K562 (cell line): Measurements from ENCODE around the gene ITGA6. TPM values are rescaled to one million over a fixed set of nuclear protein-coding genes. Genes with fewer than 3 reads are reported as not detected.

Experiments
- ATAC-seq: fragments of 200-7000 bp; cut with Tn5 transposase; 3 replicates; pipeline ENCODE4 v1.9.1; 2020; ENCODE audit warnings: moderate library complexity
- BruUV-seq: library from RNA; stranded (reverse); fragments of 400-500 nt; replicated peaks from 2 replicates; lab custom pipeline; 2021; lab: Mats Ljungman, UMichigan
- CTCF ChIA-PET: fragments of 300-600 bp; formaldehyde crosslinking; extraction: SDS; loops from one replicate; lab custom pipeline; 2021; ENCODE audit warnings: low intra/inter-chr PET ratio; lab: Yijun Ruan, JAX
- POLR2A ChIA-PET: fragments of 300-600, 350-650 bp; sonication (Branson Sonifier 250); formaldehyde crosslinking; extraction: SDS; loops from one replicate; lab custom pipeline; 2021; ENCODE audit warnings: antibody characterized with exemption, inconsistent platforms; lab: Yijun Ruan, JAX
- DNase-seq, 4 experiments: peaks; one replicate each; pipeline versions ENCODE4 v3.0.0 to v3.0.0-alpha.2; 2011 to 2018; ENCODE audit warnings: low spot score in 3 of 4, mixed read lengths in 3 of 4; ENCODE audit errors: extremely low read depth in 1 of 4
- FAIRE-seq: peaks from 2 replicates; lab custom pipeline; 2011; peaks lifted over from hg19 to GRCh38; lab: Jason Lieb, UNC
- H2AFZ ChIP-seq: 2 replicates; pipeline ENCODE4 v1.6.0; 2011; ENCODE audit warnings: low read depth, low read length, control low read depth, inconsistent platforms
- H3K27ac ChIP-seq: fragments of 200-600 bp; 3 replicates; pipeline ENCODE4 v1.8.0; 2011; ENCODE audit warnings: low read depth, mild to moderate bottlenecking, control low read depth, inconsistent platforms, low read length, moderate library complexity, mixed read lengths; ENCODE audit errors: extremely low read depth
- H3K27me3 ChIP-seq, 2 experiments: fragments of 300-600 bp in 1 of 2; 2 replicates in 1 of 2; 3 replicates in 1 of 2; pipeline versions ENCODE4 v1.6.0 to v1.8.0; 2011; ENCODE audit warnings: inconsistent platforms in 2 of 2, low read length in 2 of 2, mild to moderate bottlenecking in 1 of 2, mixed read lengths in 1 of 2, moderate library complexity in 1 of 2; ENCODE audit not compliant: control insufficient read depth in 2 of 2, insufficient read depth in 2 of 2
- H3K36me3 ChIP-seq: fragments of 300-600 bp; 3 replicates; pipeline ENCODE4 v1.8.0; 2011; ENCODE audit warnings: mild to moderate bottlenecking, low read length, inconsistent platforms; ENCODE audit not compliant: control insufficient read depth, insufficient read depth
- H3K4me1 ChIP-seq, 2 experiments: fragments of 200-600 bp in 1 of 2; replicated peaks in 1 of 2; 2 replicates in 1 of 2; 3 replicates in 1 of 2; pipeline versions ENCODE4 v1.5.1 to v1.8.0; 2011; ENCODE audit warnings: inconsistent platforms in 2 of 2, low read length in 2 of 2, mild to moderate bottlenecking in 1 of 2, mixed read lengths in 1 of 2, moderate library complexity in 1 of 2; ENCODE audit not compliant: control insufficient read depth in 2 of 2, insufficient read depth in 2 of 2
- H3K4me2 ChIP-seq: 2 replicates; pipeline ENCODE4 v1.6.1; 2011; ENCODE audit warnings: low read length, control low read depth, inconsistent platforms, mixed read lengths; ENCODE audit not compliant: insufficient read depth
- H3K4me3 ChIP-seq: fragments of 200-600 bp; sonication (generic), shearing (Covaris generic); 2 replicates; pipeline ENCODE4 v1.5.1; 2016; ENCODE audit warnings: control low read depth, inconsistent platforms
- H3K79me2 ChIP-seq: fragments of 200-600 bp; 3 replicates; pipeline ENCODE4 v1.8.0; 2011; ENCODE audit warnings: low read length, inconsistent platforms; ENCODE audit not compliant: control insufficient read depth, insufficient read depth
- H3K9ac ChIP-seq, 2 experiments: 2 replicates each; pipeline versions ENCODE4 v1.6.0 to v1.6.1; 2011; ENCODE audit warnings: low read depth in 2 of 2, low read length in 2 of 2, control low read depth in 1 of 2, inconsistent platforms in 1 of 2, mild to moderate bottlenecking in 1 of 2, mixed read lengths in 1 of 2; ENCODE audit not compliant: insufficient read depth in 1 of 2
- H3K9me1 ChIP-seq: one replicate; pipeline ENCODE4 v1.6.0; 2011; ENCODE audit warnings: inconsistent platforms, mild to moderate bottlenecking, low read length, moderate library complexity; ENCODE audit not compliant: control insufficient read depth, insufficient read depth
- H3K9me3 ChIP-seq: replicated peaks from 2 replicates; pipeline ENCODE4 v1.5.1; 2011; ENCODE audit warnings: low read depth, low read length, inconsistent platforms; ENCODE audit not compliant: control insufficient read depth, insufficient read depth
- H4K20me1 ChIP-seq: replicated peaks from 2 replicates; pipeline ENCODE4 v1.6.1; 2011; ENCODE audit warnings: low read length, inconsistent platforms, mixed read lengths; ENCODE audit not compliant: control insufficient read depth, insufficient read depth
- BCLAF1 ChIP-seq, 2 experiments: fragments of 450-650 bp in 1 of 2; IDR thresholded peaks; 2 replicates each; pipeline ENCODE4 v1.6.1; 2011 to 2017; ENCODE audit warnings: low read depth in 2 of 2, antibody characterized with exemption in 1 of 2, borderline replicate concordance in 1 of 2, low read length in 1 of 2, mild to moderate bottlenecking in 1 of 2, mixed read lengths in 1 of 2; ENCODE audit not compliant: control insufficient read depth in 1 of 2
- CBX3 ChIP-seq, 2 experiments: IDR thresholded peaks; 1 replicate in 1 of 2; 2 replicates in 1 of 2; pipeline ENCODE4 v1.6.1; 2012; ENCODE audit warnings: inconsistent platforms in 2 of 2, low read length in 2 of 2, borderline replicate concordance in 1 of 2, control low read depth in 1 of 2
- CBX5 ChIP-seq: IDR thresholded peaks from 2 replicates; pipeline ENCODE4 v1.6.1; 2014; ENCODE audit warnings: low read depth, borderline replicate concordance
- DIDO1 ChIP-seq: fragments of 450-650 bp; IDR thresholded peaks from 2 replicates; pipeline ENCODE4 v1.6.1; 2016; ENCODE audit warnings: low read depth, missing biosample characterization, missing genetic modification characterization
- ETS2 ChIP-seq: IDR thresholded peaks from 2 replicates; pipeline ENCODE4 v1.6.1; 2016; ENCODE audit warnings: borderline replicate concordance, missing genetic modification characterization, mild to moderate bottlenecking, moderate library complexity, missing compliant biosample characterization; ENCODE audit not compliant: poor library complexity, severe bottlenecking
- HNRNPH1 ChIP-seq: fragments of 200-400 bp; formaldehyde crosslinking; optimal IDR thresholded peaks from 2 replicates; pipeline ENCODE3; 2017; ENCODE audit warnings: low read depth, mild to moderate bottlenecking, low read length, moderate library complexity
- OTX1 ChIP-seq: fragments of 450-650 bp; formaldehyde crosslinking; IDR thresholded peaks from 2 replicates; pipeline ENCODE4 v1.4.0; 2022; ENCODE audit warnings: mild to moderate bottlenecking
- TRIM28 ChIP-seq: fragments of 450-650 bp; IDR thresholded peaks from 2 replicates; pipeline ENCODE4 v1.6.1; 2017
- ZFP36 ChIP-seq: fragments of 150-350 bp; IDR thresholded peaks from 2 replicates; pipeline ENCODE4 v1.6.1; 2018; ENCODE audit warnings: low read length, low read depth; ENCODE audit not compliant: partially characterized antibody
- ZNF398 ChIP-seq: fragments of 250-450 bp; sonication (Bioruptor Pico); IDR thresholded peaks from 2 replicates; pipeline ENCODE4 v1.8.0; 2021; ENCODE audit warnings: moderate library complexity, mild to moderate bottlenecking, inconsistent platforms
- ZNF644 ChIP-seq: fragments of 200-800 bp; sonication (Bioruptor generic); IDR thresholded peaks from 2 replicates; pipeline ENCODE4 v1.6.1; 2016; ENCODE audit warnings: low read depth, missing genetic modification characterization, missing compliant biosample characterization
- WGBS: fragments of 100-300 bp; shearing (Covaris generic); methylation state at CpG from one replicate; pipeline ENCODE4 v1.1.6; 2016; ENCODE audit warnings: low coverage, mixed read lengths; ENCODE audit not compliant: insufficient coverage; ENCODE audit errors: missing lambda C conversion rate; 5-methylcytosine and 5-hydroxymethylcytosine counted together
- in situ Hi-C: fragments of 300-500 bp; cut with MboI; formaldehyde crosslinking; loops from 4 replicates; pipeline ENCODE4 v1.15.0; 2018; ENCODE audit warnings: inconsistent platforms, mixed read lengths
- intact Hi-C: fragments of 100-400 bp; cut with micrococcal nuclease; formaldehyde crosslinking; loops from 2 replicates; pipeline ENCODE4 v1.14.2; 2022
- polyA plus RNA-seq, 8 experiments: library from polyadenylated mRNA; depleted of rRNA in 4 of 8; stranded (reverse) in 5 of 8; unstranded in 3 of 8; fragments of >200 nt; fragmentation: Nextera tagmentation in 2 of 8; fragmentation: Illumina TruSeq in 1 of 8; extraction: Ambion mirVana in 2 of 8; extraction: Trizol in 1 of 8; gene quantifications; 2 replicates each; pipeline versions ENCODE4 v1.2.1 to v1.2.3, GENCODE V29; 2011 to 2014; ENCODE audit warnings: inconsistent platforms in 1 of 8, missing spikeins in 1 of 8
- total RNA-seq, 7 experiments: library from RNA; depleted of rRNA in 6 of 7; stranded (reverse); fragments of >200 nt in 6 of 7; fragmentation: Illumina TruSeq in 2 of 7; extraction: Trizol in 2 of 7; gene quantifications; 2 replicates each; pipeline versions ENCODE4 v1.2.1 to v1.2.3, GENCODE V29; 2011 to 2021; ENCODE audit warnings: low replicate concordance in 1 of 7

ITGA6 gene
- total and polyA plus RNA-seq, 9 of the 15 experiments (the other 6 are each of a cell fraction or from before 2014, with no cell fraction given) = 0.01 to 0.29 (median 0.05) TPM; not detected in 5

- BruUV-seq = no TSS peak
- Histone ChIP-seq H3K27ac (no peak overlapping the region), H3K4me3 (no peak overlapping the region), H3K27me3 (no peaks in the 10 kb centered on the region; a peak in 1 of 5 replicates), H2AFZ (no peak overlapping the region), H3K4me1 (no peaks in the 10 kb centered on the region; a peak in 1 of 5 replicates), H3K4me2 (no peak overlapping the region), H3K9me1 (no peaks in the 10 kb centered on the region), H3K9me3 (peaks cover 3% of the 10 kb centered on the region; the same call in 1 of the 2 replicates), H3K9ac (no peak overlapping the region)
- POLR2A ChIA-PET = no interaction called here
- ATAC-seq = no peak
- peak; percentile 81 for TF ChIP-seq ZFP36
- no peak for TF ChIP-seq ZNF644
- 0 out of 2 replicates have a peak, but pooled peaks have one; percentile 20 for TF ChIP-seq CBX5
- 0 out of 3 replicates have a peak, but pooled peaks of 1 of the 2 experiments have one; percentile 36 for TF ChIP-seq CBX3 (IDR thresholded peaks at IDR 0.05; ENCODE audit: borderline replicate concordance in 1 of 2, low read length in 2 of 2)
- TF ChIP-seq TRIM28 = 0 out of 2 replicates have a peak, but pooled peaks have one; percentile 28
- TF ChIP-seq, all 486 proteins: peak for 4
- H3K36me3 ChIP-seq = no peaks in the 10 kb centered on the region
- CTCF ChIA-PET = no interaction called here
- in situ Hi-C loops = no loop called here
- FAIRE-seq (no peak), DNase-seq (no peak)
- no peaks in the 10 kb centered on the region for H3K79me2 ChIP-seq
- no peaks in the 10 kb centered on the region for H4K20me1 ChIP-seq
- intact Hi-C loops = no loop called here
- WGBS = 4% methylated on average over 4 of the region's 4 CpGs
These were observed 112.4 kb downstream of the ITGA6 start for GRCh38 chr2:172539767-172540166.

DNA sequence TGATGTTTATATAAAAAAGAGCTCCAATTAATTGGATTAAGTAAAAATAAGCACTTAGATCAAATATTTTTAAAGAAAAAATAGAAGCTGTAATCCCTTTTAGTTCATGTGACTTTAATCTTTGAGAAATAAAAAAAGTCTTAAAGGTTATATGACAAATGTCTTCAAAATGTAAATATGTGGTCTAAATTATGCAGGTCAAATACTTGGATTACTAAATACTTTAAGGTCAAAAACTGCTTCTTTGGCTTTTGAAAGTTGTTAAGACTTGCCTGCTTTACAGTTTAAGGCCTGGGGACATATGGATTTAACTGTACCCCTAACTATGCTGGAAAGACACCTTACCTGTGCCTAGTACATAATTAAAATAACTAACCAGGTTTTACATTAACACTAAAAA lies 113.0 kb downstream of the ITGA6 start:
- intact Hi-C loops = no loop called here
- in situ Hi-C loops = no loop called here
- H3K9ac ChIP-seq = no peak overlapping the region
- DNase-seq = no peak
- no peaks in the 10 kb centered on the region for H3K79me2 ChIP-seq
- H3K9me1 ChIP-seq = no peaks in the 10 kb centered on the region
- peaks cover 3% of the 10 kb centered on the region; the same call in 1 of the 2 replicates for H3K9me3 ChIP-seq
- ChIA-PET POLR2A (interaction anchor here (0.7 kb wide), 1 partner anchor 13 kb away, joined by 5 read pairs; no protein-coding TSS in a partner anchor), CTCF (no interaction called here)
- H3K27ac ChIP-seq = no peak overlapping the region
- no peak overlapping the region for H3K4me2 ChIP-seq
- BruUV-seq = no TSS peak
- H3K4me1 ChIP-seq = no peaks in the 10 kb centered on the region; a peak in 1 of 5 replicates
- H4K20me1 ChIP-seq = no peaks in the 10 kb centered on the region
- no peak overlapping the region for H3K4me3 ChIP-seq
- H3K27me3 ChIP-seq = no peaks in the 10 kb centered on the region; a peak in 1 of 5 replicates
- ATAC-seq = no peak
- no peaks in the 10 kb centered on the region for H3K36me3 ChIP-seq
- H2AFZ ChIP-seq = no peak overlapping the region
- FAIRE-seq = no peak
- no peak for TF ChIP-seq ETS2 (tag)
- TF ChIP-seq DIDO1 (tag) = no peak
- TF ChIP-seq BCLAF1 (IDR thresholded peaks at IDR 0.05; ENCODE audit: borderline replicate concordance in 1 of 2, control insufficient read depth in 1 of 2, low read depth in 2 of 2, low read length in 1 of 2) = no peak
- no peak for TF ChIP-seq HNRNPH1
- no peak for TF ChIP-seq OTX1 (CRISPR knock-in tag)
- TF ChIP-seq ZNF398 (CRISPR knock-in tag) = no peak
